Measurements from ENCODE around the gene ADRA2B. TPM values are rescaled to one million over a fixed set of nuclear protein-coding genes. Genes with fewer than 3 reads are reported as not detected.

ADRA2B gene
- total and polyA plus RNA-seq, 8 donors, result 0.15 to 2.9 (median 0.44) TPM; not detected in 2

DNA sequence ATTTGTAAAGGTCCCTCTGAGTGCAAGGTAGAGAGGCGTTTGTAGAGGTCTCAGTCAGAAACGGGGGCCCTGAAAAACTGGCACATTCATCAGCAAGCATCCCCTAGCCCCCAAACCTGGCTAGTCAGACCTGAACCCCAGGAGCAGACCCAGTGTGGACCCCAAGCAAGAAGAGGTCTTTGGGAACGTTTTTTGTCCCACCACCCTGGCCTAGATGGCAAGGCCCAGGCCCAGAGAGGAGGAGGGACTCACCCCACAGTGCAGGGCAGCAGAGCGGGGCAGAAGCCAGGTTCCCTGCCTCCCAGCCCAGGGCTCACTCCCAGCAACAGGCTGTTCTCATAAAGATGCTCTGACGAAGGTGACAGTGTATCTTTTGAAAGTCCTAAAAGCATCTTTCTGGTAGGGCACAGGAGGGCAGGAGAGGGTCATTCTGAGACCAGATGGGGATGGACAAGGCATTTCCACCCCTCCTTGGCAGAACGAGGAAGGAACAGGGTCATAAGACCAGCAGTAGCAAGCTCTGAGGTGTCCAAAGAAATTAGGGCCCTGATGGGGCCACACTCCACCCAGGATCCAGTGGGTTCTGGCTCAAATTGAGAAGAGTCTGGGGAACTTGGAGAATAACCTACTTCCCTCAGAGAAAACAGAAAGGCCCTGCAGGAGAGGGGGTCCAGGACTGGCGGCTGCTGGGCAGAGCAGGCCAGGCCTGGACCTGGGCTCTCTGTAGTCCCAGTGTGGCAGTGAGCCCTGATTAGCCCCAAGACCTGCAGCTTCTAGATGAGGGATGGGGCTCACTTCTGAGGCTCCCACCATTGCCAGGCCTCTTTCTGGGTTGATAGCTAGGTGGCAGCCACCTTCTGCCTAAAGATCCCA lies 18.2 kb downstream of the ADRA2B start:
- H3K36me3 ChIP-seq, result no peaks in the 10 kb centered on the region
- H3K27ac ChIP-seq, result peak overlapping the region in 2 of 5 donors; percentile 20 to 49
- no peak overlapping the region for H3K4me3 ChIP-seq
- peaks cover 0 to 8% (median 0%) of the 10 kb centered on the region in 4 donors for H3K4me1 ChIP-seq
- H3K27me3 ChIP-seq, result no peaks in the 10 kb centered on the region
- 75 to 85% (median 81%) methylated on average over 7 of the region's 7 CpGs for WGBS, 5 donors
- intact Hi-C loops (cut with DNase I; ENCODE audit: low total_unique reads), result no loop called here
- TF ChIP-seq EP300 (IDR thresholded peaks at IDR 0.05) (no peak), POLR2AphosphoS5 (IDR thresholded peaks at IDR 0.05) (no peak), POLR2A (IDR thresholded peaks at IDR 0.05) (no peak)
- TF ChIP-seq, protein P1, sequence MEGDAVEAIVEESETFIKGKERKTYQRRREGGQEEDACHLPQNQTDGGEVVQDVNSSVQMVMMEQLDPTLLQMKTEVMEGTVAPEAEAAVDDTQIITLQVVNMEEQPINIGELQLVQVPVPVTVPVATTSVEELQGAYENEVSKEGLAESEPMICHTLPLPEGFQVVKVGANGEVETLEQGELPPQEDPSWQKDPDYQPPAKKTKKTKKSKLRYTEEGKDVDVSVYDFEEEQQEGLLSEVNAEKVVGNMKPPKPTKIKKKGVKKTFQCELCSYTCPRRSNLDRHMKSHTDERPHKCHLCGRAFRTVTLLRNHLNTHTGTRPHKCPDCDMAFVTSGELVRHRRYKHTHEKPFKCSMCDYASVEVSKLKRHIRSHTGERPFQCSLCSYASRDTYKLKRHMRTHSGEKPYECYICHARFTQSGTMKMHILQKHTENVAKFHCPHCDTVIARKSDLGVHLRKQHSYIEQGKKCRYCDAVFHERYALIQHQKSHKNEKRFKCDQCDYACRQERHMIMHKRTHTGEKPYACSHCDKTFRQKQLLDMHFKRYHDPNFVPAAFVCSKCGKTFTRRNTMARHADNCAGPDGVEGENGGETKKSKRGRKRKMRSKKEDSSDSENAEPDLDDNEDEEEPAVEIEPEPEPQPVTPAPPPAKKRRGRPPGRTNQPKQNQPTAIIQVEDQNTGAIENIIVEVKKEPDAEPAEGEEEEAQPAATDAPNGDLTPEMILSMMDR (IDR thresholded peaks at IDR 0.05), result no peak
- DNase-seq, result peak; percentile 0 to 18
- H3K9me3 ChIP-seq, result no peaks in the 10 kb centered on the region

DNA sequence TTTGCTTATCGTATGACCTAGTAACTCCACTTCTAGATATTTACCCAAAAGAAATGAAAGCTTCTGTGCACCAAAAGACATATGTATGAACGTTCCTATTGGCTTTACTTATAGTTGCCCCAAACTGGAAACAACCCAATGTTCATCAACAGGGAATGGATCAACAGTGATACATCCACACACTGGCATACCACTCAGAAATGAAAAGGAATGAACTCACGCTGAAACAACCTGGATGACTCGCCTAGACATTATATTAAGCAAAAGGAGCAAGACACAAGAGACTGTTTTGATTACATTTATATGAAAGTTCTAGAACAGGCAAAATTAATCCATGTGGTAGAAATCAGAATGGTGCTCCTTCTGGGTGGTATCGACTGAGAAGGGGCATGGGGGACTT lies 18.9 kb downstream of the ADRA2B start:
- H3K9me3 ChIP-seq, result no peaks in the 10 kb centered on the region
- intact Hi-C loops (cut with DNase I; ENCODE audit: low total_unique reads), result no loop called here
- no peaks in the 10 kb centered on the region for H3K36me3 ChIP-seq
- H3K4me1 ChIP-seq, result peaks cover 1 to 10% (median 2%) of the 10 kb centered on the region in 4 donors
- no peaks in the 10 kb centered on the region for H3K27me3 ChIP-seq
- TF ChIP-seq POLR2A (IDR thresholded peaks at IDR 0.05) (no peak), POLR2AphosphoS5 (IDR thresholded peaks at IDR 0.05) (no peak), EP300 (IDR thresholded peaks at IDR 0.05) (no peak)
- TF ChIP-seq, protein P1 (IDR thresholded peaks at IDR 0.05), result no peak
- DNase-seq, result no peak
- WGBS, 5 donors, result 83 to 93% (median 86%) methylated on average over 5 of the region's 5 CpGs
- no peak overlapping the region for H3K27ac ChIP-seq
- H3K4me3 ChIP-seq, result no peak overlapping the region

DNA sequence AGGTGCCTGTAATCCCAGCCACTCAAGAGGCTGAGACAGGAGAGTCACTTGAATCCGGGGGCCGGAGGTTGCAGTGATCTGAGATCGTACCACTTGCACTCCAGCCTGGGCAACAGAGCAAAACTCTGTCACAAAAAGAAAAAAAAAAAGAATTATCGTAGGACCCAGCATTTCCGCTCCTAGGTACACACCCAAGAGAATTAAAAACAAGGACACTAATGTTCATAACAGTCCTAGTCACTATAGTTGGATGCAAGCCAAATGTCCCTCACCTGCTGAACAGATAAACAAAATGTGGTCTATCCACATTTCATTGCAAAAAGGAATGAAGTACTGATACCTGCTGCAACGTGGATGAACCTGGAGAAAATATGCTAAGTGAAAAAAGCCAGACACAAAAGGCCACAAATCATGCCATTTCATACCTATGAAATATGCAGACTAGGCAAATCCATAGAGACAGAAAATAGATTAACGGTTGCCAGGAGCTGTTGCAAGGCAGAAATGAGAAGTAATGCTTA lies 21.2 kb downstream of the ADRA2B start:
- intact Hi-C loops (cut with DNase I; ENCODE audit: low total_unique reads), result no loop called here
- 61 to 79% (median 69%) methylated on average over 7 of the region's 7 CpGs for WGBS, 5 donors
- no peak overlapping the region for H3K4me3 ChIP-seq
- TF ChIP-seq, protein P1 (IDR thresholded peaks at IDR 0.05), result no peak
- TF ChIP-seq POLR2A (IDR thresholded peaks at IDR 0.05) (no peak), EP300 (IDR thresholded peaks at IDR 0.05) (no peak), POLR2AphosphoS5 (IDR thresholded peaks at IDR 0.05) (no peak)
- H3K4me1 ChIP-seq, result peaks cover 20 to 33% (median 24%) of the 10 kb centered on the region in 4 donors
- H3K27me3 ChIP-seq, result no peaks in the 10 kb centered on the region
- DNase-seq, result peak; percentile 5 to 22
- H3K9me3 ChIP-seq, result no peaks in the 10 kb centered on the region
- H3K27ac ChIP-seq, result no peak overlapping the region
- no peaks in the 10 kb centered on the region for H3K36me3 ChIP-seq

DNA sequence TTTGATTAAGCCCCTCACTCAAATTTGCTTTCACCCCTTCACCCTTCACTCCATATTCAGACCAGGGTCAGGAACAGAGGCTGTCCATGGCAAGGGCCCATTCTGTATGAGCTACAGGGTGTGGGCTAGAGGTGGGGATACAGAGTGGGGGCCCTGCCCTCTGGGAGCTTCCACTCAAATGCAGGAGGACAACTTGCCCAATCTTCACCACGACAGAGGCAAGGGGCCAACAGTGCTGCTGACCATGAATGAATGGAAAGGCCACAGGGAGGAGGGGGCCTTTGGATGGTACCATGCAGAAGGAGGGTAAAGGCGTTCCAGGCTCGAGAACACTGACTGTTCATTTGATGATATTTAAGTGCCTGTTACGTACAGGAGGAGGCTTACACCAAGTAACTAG lies 22.8 kb downstream of the ADRA2B start:
- Histone ChIP-seq H3K27ac (no peak overlapping the region), H3K27me3 (no peaks in the 10 kb centered on the region), H3K4me1 (peaks cover 29 to 44% (median 35%) of the 10 kb centered on the region in 4 donors), H3K4me3 (no peak overlapping the region), H3K9me3 (no peaks in the 10 kb centered on the region), H3K36me3 (no peaks in the 10 kb centered on the region)
- 86 to 95% (median 92%) methylated on average over 4 of the region's 4 CpGs for WGBS, 5 donors
- no peak for DNase-seq
- TF ChIP-seq, protein P1 (IDR thresholded peaks at IDR 0.05), result no peak
- TF ChIP-seq POLR2AphosphoS5 (IDR thresholded peaks at IDR 0.05) (no peak), POLR2A (IDR thresholded peaks at IDR 0.05) (no peak)
- intact Hi-C loops (cut with DNase I; ENCODE audit: low total_unique reads), result no loop called here

All from stomach (tissue), 9 donors.